ENCODE measurements around the gene HEXB.
"Not testable (repeated sequence)": the region's sequence is repeated elsewhere in the genome, so short reads cannot be mapped to it uniquely, and the experiment has no call there.

Gene HEXB

GRCh38 chr5:74659172-74659571 lies 25.9 kb upstream of the HEXB start:
- no peak for DNase-seq (ENCODE audit: low read depth)

GRCh38 chr5:74660140-74660539 lies 24.9 kb upstream of the HEXB start:
- no peak for DNase-seq (ENCODE audit: low read depth)

- DNase-seq (ENCODE audit: low read depth), result no peak
Measured at GRCh38 chr5:74660873-74661272, 24.2 kb upstream of the HEXB start.

GRCh38 chr5:74664551-74664950 lies 20.5 kb upstream of the HEXB start:
- DNase-seq (ENCODE audit: low read depth), result no peak

- no peak for DNase-seq (ENCODE audit: low read depth)
Measured at GRCh38 chr5:74665273-74665672, 19.8 kb upstream of the HEXB start.

- DNase-seq (ENCODE audit: low read depth), result no peak
Measured at GRCh38 chr5:74665816-74666215, 19.2 kb upstream of the HEXB start.

- DNase-seq (ENCODE audit: low read depth), result no peak
Measured at GRCh38 chr5:74667396-74667795, 17.6 kb upstream of the HEXB start.

- no peak for DNase-seq (ENCODE audit: low read depth)
Measured at GRCh38 chr5:74669821-74670220, 15.2 kb upstream of the HEXB start.

GRCh38 chr5:74670396-74671038 lies 14.5 kb upstream of the HEXB start:
- no peak for DNase-seq (ENCODE audit: low read depth)

- no peak for DNase-seq (ENCODE audit: low read depth)
Measured at GRCh38 chr5:74672215-74672877, 12.7 kb upstream of the HEXB start.

GRCh38 chr5:74673011-74673790 lies 11.8 kb upstream of the HEXB start:
- no peak for DNase-seq (ENCODE audit: low read depth)

GRCh38 chr5:74676466-74676865 lies 8.6 kb upstream of the HEXB start:
- DNase-seq (ENCODE audit: low read depth), result not testable (repeated sequence)

- not testable (repeated sequence) for DNase-seq (ENCODE audit: low read depth)
Measured at GRCh38 chr5:74678123-74678522, 6.9 kb upstream of the HEXB start.

- not testable (repeated sequence) for DNase-seq (ENCODE audit: low read depth)
Measured at GRCh38 chr5:74679300-74679699, 5.7 kb upstream of the HEXB start.

GRCh38 chr5:74679966-74680365 lies 5.1 kb upstream of the HEXB start:
- no peak for DNase-seq (ENCODE audit: low read depth)

- no peak for DNase-seq (ENCODE audit: low read depth)
Measured at GRCh38 chr5:74685979-74686631, 1.1 kb downstream of the HEXB start.

- no peak for DNase-seq (ENCODE audit: low read depth)
Measured at GRCh38 chr5:74686962-74687751, 2.1 kb downstream of the HEXB start.

- no peak for DNase-seq (ENCODE audit: low read depth)
Measured at GRCh38 chr5:74693191-74693590, 8.2 kb downstream of the HEXB start.

- DNase-seq (ENCODE audit: low read depth), result no peak
Measured at GRCh38 chr5:74717596-74717995, 32.6 kb downstream of the HEXB start.

GRCh38 chr5:74722271-74722670 lies 37.2 kb downstream of the HEXB start:
- no peak for DNase-seq (ENCODE audit: low read depth)

GRCh38 chr5:74725331-74725730 lies 40.3 kb downstream of the HEXB start:
- no peak for DNase-seq (ENCODE audit: low read depth)

GRCh38 chr5:74736759-74737158 lies 51.7 kb downstream of the HEXB start:
- no peak for DNase-seq (ENCODE audit: low read depth)
